Stimulated activated CD8-positive, alpha-beta memory T cell treated with anti-CD3 and anti-CD28 coated beads, Interleukin-7, amount 100 ng/mL, for 48 hours (primary cell): ENCODE results near the gene LHFPL2.
"Not testable (repeated sequence)": the region's sequence is repeated elsewhere in the genome, so short reads cannot be mapped to it uniquely, and the experiment has no call there.

ENCODE experiments used
- DNase-seq, 2 donors: peaks; one replicate each; pipeline ENCODE4 v3.0.0-alpha.2; 2020; ENCODE audit warnings: low read depth in 1 of 2; ENCODE audit errors: extremely low read depth in 1 of 2

The LHFPL2 gene

DNA sequence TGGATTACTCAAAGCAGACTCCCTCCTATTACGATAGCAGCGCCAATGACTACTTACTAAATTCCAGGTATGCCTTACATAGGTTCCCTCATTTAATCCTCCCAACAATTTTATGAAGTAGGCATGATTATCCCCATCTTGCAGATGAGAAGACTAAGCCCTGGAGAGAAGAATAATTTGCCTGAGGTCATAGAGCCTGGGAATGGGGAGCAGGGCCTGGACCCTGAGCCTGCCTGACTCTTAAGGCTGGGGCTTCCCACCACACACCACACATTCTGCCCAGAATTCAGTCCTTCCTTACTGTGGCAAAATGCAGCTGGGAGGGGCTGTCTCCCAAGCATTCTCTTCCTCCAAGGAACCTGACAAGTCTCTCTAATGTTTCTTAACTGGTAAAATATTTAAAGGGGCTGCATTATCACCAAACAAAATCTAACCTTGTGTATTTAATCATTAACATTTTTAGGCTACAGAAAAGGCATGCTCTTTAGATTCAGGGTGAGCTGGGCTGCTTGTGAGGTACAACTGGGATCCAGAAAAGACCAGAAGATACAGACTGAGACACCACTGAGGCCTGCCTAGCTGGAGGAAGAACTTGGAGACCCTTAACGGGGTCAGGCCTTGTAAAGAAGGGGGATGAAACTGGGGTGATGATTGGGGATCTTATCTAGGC is 26.1 kb downstream of the LHFPL2 start:
- no peak for DNase-seq

DNA sequence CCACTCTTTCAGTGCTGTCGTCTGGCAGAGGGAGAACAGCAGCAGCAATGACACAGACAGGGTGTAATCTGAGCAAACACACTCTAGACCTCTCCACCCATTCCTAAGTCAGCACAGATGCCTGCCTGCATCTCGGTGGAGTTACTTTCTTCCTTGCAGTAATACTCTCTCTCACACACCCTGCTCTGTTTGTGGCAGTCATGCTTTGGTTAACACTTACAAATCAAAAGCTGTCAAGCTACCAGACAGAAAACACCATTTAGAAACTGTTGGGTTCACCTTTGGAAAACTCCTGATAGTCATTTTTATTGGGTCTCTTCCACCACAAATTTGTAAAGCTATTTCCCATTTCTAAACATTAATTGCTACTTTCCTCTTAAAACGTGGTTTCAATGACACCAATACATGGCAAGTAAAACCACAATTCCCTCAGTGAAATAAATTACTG is 27.3 kb downstream of the LHFPL2 start:
- DNase-seq: no peak

DNA sequence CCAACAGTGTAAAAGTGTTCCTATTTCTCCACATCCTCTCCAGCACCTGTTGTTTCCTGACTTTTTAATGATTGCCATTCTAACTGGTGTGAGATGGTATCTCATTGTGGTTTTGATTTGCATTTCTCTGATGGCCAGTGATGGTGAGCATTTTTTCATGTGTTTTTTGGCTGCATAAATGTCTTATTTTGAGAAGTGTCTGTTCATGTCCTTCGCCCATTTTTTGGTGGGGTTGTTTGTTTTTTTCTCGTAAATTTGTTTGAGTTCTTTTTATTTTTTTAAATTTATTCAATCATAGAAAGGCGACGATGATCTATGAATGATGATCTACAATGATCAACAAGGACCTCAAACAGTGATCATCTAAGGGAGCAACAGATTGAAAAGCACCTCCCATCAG is 28.5 kb downstream of the LHFPL2 start:
- not testable (repeated sequence) for DNase-seq

DNA sequence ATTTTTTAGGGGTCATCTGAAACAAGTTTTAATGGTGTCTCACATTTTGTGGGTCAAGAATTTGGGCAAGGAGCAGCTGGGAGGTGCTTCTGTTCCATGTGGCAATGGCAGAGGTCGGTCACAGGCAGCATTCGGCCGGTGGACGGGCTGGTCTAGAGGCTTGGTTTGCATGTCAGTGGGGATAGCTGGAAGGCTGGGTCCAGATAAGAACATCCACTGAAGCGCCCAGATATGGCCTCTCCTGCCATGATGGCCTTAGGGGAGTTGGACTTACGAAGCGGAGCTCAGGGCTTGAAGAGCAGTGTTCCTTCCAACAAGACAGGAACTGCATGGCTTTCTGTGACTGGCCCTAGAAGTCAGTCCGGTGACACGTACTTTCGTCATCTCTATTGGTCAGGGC is 30.3 kb downstream of the LHFPL2 start:
- DNase-seq: no peak

DNA sequence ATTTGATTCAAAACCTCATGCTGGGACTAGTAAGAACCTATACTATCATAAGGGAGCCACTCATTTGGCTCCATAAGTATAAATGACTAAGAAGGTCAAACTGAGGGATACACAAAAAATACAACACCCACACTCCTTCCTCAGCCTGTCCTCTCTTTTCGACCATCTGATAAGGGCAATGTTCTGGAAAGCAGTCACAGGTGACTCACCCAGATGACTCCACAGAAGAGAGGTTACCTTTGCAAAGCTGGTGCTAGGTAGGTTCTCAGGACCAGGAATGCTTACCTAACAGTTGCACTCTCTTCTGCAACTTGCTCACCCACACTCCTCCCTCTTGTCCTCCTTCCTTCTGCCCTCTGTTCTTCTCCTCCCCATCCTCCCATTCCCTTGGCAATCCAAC is 32.9 kb downstream of the LHFPL2 start:
- no peak for DNase-seq

DNA sequence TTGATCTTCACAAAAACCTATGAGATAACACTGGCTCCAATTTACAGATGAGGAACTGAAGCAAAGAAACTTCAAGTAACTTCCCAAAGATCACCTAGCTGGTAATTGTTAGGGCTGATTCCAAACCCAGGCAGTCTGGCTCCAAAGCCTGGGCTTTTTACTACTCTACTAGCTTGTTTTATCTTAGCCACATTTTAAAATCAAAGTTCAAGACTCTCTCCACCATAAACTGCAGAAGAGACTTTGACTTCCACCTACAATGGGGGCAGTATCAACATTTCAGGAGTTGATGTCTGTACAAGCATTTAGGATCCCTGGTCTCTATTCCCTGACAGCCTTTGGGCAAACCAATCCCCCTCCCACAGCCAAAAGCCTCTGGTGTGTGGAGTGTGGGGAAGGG is 33.8 kb downstream of the LHFPL2 start:
- no peak for DNase-seq

- DNase-seq: no peak
Observed at GRCh38 chr5:78613756-78614155, 34.8 kb downstream of the LHFPL2 start.

DNA sequence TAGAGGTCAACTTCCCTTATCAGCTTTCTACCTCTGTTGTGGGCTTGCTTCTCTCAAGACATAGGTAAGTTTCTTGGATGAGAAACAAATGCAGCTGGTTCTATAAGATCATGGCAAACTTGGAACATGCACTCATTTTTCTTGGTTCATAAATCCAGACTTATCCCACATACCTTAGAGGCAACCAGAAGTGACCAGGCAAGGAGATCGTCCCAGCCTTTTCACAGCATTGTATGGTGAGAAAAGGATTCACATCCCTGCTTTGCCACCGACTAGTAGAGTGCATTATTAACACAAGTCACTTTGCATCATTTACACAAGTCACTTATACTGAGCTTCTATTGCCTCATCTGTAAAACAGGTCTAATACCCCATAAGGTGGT is 35.4 kb downstream of the LHFPL2 start:
- DNase-seq: no peak

DNA sequence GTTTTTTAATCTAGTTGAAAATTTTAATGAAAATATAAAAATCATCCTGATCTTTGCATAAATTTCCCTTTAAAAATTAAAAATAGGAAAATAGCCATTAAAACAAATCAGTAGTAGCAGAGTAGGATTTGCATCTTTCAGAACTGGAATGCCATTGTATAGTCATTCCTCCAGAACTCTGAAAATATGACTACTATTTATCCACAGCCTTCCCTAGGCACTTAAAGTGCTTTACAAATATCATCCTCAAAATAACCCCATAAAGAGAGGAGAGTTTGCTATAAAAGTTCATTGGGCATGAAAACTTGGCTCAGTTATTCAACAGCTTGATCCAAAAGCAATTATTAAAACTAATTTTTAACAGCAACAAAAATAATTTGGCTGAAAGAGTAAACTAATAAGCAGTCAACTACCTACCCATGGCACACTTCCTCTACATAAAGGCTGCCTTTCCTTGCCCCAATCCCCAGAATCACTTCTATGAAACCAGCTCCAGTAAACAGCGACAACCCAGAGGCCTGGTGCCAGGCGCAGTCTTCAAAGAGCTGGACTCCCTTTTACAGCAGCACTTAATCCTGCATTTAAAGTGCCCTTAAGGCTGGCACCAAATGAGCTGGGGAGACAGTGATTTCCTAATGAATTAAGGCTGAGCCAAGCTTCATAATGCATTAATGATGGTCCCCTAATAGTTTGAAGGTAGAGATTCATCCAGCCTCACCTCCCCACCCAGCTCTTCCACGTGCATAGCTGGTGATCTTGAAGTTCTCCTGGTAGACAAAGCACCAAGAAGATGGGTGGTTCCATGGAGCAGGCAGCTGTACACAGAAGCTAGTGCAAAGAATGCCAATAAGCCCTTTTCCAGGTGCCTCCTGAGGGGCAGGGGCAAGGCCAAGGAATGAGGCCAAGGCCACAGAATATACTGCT is 36.1 kb downstream of the LHFPL2 start:
- no peak for DNase-seq

- DNase-seq: no peak
Observed at GRCh38 chr5:78611126-78611605, 37.4 kb downstream of the LHFPL2 start.

DNA sequence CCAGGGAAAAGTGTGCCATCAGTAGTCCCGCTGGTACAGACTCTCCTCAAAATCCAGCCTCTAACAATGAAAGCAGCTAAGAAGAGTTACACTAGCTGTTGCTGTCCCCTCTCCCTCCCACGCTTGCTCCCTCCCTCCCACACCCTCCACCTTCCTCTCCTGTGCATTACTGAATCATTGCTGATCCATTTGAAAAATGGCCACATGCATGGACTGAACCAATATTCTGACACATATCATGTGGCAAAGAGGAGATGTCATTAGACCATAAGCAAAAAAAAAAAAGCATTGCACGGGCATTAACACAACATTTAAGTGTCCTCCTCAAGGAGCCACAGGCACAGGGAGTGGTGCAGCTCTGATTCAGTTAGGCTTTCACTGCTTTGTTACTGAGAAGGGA is 37.9 kb downstream of the LHFPL2 start:
- no peak for DNase-seq

- DNase-seq: no peak
Observed at GRCh38 chr5:78610163-78610583, 38.4 kb downstream of the LHFPL2 start.

DNA sequence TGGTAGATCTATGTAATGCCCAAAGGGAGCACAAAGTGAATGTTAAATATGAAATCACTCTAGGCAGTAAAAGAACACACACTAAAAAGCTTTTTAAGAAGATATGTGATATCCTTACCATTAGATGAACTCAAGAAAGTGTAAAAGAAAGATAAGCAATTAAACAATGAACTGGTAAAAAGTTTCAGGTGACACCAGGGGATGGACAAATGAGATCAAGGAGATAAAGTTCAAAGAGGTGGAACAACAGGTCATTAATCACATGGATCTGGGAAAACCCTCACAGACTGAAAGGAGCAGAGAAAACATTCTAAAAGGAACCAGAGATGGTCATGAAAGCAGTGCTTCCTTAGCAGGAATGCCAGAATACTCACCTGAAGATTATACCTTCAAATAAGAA is 40.7 kb downstream of the LHFPL2 start:
- no peak for DNase-seq

DNA sequence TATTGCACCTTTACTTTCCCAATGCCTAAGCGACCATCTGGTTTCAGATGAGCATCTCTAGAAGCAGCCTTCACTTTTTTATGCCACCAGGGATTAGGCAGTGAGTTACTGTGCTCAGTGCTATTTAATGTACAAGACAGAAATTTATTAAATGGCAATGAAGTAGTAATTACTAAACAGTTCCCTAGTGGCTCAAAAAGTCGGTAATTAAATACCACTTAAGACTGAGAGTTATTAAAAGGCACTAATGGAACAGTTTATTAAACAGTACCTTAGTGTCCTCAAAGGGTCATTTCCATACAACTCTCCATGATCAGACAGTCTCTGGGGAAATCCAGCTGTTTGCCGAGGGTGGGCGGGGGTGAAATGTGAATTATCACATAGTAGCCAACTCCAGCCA is 42.3 kb downstream of the LHFPL2 start:
- no peak for DNase-seq

GRCh38 chr5:78605611-78606010 is 43.0 kb downstream of the LHFPL2 start:
- DNase-seq: no peak

GRCh38 chr5:78604689-78605285 is 43.8 kb downstream of the LHFPL2 start:
- DNase-seq: no peak

DNA sequence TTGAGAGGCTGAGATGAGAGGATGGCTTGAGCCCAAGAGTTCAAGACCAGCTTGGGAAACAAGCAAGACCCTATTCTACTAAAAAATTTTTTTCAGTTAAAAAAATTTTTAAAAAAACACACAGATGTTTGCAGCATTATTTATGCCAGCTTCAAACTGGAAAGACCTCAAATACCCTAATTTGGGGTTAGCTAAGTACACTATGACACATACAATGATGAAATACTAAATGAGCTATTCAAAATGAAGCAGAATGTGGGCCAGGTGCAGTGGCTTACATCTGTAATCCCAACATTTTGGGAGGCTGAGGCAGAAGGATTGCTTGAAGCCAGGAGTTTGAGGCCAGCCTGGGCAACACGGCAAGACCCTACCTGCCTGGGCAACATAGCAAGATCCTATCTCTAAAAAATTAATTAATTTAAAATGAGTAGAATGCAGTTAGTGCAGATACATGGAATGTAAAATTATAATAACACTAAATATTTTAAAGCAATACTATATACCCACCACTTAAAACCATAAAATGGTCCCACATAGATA is 44.9 kb downstream of the LHFPL2 start:
- no peak for DNase-seq

GRCh38 chr5:78602400-78602799 is 46.2 kb downstream of the LHFPL2 start:
- DNase-seq: no peak

GRCh38 chr5:78601559-78602314 is 46.8 kb downstream of the LHFPL2 start:
- no peak for DNase-seq

DNA sequence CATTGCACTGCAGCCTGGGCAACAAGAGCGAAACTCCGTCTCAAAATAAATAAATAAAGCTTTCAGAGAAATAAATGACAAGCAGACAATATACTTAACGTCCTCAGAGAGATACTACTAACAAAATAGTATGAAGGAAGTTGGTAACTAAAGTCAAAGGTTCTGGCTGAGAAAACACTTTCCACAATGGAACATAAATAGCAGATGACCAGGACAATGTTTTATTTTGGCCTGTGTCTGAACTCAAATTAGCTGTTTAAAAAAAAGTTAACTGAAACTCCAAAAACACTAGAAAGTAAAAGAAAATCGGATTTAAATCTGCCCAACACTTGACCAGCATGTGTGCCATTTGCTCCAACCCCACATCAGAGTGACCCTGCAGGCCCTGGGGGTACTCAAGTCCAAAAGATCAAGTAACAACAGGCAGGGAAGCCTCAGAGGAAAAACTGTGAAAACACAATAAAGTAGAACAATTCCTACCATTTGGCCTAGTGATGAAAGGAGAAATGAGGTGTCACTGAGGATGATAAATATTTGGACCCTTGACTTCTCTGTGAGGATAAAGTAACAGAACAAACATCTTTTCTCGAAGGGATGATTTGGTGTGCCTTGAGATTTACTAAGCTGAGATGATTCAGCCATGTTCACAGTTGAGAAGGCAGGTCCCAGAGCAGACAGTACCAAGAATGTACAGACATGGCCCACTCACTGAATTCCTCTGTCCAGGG is 47.7 kb downstream of the LHFPL2 start:
- DNase-seq: no peak
